Measurements from ENCODE around the gene FAM114A2.

FAM114A2 gene

DNA sequence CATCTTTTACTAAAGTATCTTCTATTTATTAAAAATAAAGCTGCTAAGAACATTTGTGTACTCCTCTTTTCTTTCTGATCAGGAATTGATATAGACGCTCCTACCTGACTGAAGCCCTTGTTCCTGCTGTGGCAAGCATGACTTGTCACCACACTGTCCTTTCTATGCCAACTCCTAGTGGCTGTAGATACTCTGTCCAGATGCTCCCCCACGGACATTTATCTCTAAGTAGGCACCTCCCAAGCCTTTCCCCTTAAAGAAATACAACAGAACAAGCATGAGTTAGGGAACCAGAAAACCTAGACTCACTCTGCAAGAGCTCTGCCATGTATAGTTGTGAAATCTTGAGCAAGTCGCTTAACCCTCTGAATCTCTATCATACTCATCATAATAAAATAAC is 53.2 kb downstream of the FAM114A2 start:
- no peak for DNase-seq (ENCODE audit: low read depth in 2 of 2)

DNA sequence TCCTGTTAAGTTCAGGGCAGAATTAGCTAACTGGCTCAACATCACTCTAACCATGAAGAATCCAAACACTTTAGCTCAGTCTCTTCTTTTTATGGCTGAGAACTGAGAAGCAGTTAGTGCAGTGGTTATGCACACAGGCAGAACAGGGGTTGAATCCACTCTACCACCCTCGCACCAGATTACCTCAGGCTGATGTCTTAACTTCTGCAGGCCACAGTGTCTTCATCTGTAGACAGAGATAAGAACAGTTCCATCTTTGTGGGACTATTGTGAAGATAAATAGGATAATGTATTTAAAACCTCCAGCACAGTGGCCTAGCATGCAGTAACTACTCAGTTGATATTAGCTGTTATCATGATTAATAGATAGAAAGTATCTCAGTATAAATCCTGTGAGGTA is 54.8 kb downstream of the FAM114A2 start:
- no peak for DNase-seq (ENCODE audit: low read depth in 2 of 2)

DNA sequence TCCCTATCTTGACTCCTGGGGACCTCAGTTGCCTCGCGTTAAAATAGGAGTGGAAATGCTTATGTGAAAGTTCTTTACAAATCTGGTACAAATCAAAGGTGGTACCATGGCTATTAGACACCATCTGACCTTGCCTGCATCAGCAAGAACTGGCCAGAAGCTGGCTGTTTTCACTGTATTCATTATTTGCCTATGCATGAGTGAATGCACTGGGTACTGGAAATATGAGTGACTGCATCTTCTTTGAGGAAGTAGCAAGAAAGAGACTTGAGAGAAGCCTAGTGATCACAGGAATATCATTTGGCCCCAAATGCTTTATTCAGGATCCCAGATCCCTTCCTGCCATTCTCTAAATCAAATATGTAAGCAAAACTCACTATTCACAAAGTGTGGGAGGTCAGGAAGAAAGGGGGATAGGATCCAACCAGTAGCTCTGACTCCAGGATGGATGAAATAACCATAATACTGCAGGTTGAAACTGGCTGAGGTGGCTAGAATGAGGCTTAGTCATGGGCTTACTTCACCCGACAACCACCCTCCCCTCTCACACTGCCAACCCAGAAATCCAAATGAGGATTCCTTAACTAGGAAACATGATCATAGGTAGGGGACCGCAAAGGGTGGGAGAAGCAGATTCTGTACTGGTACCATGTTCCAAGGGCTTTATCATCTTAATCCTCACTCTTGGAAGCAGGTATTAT is 56.7 kb downstream of the FAM114A2 start:
- no peak for DNase-seq (ENCODE audit: low read depth in 2 of 2)

DNA sequence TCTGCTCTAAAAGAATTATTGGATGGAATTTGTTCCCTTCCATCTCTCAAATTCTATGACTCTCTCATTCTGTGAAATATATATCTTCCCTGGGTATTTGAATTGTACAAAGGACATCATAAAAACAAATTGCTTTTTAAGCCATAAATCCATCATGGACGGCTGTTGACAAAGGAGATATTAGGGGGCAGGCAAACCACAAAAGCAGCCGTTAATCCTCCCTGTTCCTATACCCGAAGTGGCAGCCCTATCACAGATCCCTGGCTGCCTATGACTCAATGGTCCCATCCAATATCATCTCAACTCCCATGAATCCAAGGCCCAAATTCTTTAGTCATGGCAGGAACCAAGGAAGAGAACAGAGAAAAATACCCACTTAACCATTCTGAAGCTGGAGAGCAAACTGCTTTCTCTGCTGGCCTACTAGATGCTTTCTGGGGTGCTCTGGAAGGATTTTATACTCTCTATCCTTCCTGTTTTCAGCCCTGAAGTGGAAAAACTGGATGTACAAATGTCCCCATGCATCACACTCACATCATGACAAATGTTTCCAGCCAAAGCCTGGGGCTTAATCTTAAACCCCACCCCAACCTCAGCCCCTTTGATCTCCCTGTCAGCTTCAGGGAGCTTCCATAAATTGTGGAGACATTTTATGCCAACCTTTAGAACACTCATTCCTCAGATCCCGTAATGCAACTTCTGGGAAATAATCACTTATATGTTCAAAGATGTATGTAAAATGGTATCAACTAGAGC is 59.5 kb downstream of the FAM114A2 start:
- DNase-seq (ENCODE audit: low read depth in 2 of 2) = no peak

DNA sequence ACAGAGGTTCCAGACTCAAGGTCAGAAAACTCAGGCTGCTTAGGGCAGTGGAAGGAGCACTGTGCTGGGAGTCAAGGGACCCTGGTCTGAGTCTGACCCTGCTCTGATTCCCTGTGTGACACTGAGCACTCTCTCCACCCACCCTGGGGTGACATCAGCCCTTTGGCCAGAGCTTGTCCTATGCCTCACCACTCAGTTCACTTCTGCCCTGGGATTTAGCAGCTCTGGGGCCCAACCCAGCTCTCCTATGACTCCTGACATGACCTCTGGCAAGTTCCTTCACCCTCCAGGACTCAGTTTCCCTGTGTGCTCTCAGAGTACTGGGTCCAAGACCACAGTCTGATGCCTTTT is 63.9 kb downstream of the FAM114A2 start:
- DNase-seq (ENCODE audit: low read depth in 2 of 2) = no peak

DNA sequence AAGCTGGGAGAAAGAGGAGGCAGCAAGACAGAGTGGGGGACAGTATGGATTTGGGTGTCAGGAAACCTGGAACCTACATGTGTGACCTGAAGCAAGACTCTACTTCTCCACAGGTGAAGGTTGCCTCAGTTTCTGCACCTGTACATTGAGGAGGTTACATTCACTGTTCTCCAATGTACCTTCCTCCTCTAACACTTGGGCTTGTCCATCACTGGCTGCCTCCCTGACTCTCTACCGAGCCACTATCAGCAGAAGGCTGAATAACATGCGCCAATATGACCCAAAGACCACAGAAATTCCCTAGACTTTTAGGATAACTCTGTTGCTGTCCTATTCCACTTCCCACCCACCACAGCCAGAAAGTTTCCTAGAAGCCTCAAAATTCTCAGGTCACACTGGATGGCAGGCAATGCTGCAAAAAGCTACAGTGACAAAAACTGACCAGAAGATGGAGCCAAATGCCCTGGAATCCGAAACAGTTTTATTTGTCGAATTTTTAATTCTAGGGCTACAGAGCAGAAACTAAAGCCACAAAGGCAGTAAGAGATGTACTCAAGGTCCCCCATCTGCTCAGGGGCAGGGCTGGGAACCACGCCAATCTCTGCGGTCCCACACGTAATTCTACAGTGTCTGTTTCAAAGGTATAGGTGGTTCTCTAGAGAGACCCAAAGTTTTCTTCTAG is 64.4 kb downstream of the FAM114A2 start:
- DNase-seq (ENCODE audit: low read depth in 2 of 2) = no peak

DNA sequence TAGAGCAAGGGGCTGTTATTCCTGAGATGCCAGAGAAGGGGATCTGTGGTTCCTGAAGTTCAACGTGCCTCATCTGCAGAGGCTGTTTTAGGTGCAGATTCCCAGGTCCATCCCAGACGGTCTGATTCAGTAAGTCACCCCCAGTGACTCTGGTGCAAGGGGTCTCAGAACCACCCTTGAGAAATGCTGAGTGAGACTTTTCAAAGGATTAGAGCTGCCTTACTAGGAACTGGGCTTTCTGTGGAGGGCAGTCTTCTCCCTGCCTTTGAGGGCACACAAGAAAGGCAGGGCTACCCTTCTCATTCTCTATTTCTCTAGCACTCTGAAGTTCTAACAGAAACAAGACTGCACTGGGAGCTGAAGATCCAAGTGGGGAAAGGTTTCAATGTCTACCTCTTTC is 66.5 kb downstream of the FAM114A2 start:
- no peak for DNase-seq (ENCODE audit: low read depth in 2 of 2)

DNA sequence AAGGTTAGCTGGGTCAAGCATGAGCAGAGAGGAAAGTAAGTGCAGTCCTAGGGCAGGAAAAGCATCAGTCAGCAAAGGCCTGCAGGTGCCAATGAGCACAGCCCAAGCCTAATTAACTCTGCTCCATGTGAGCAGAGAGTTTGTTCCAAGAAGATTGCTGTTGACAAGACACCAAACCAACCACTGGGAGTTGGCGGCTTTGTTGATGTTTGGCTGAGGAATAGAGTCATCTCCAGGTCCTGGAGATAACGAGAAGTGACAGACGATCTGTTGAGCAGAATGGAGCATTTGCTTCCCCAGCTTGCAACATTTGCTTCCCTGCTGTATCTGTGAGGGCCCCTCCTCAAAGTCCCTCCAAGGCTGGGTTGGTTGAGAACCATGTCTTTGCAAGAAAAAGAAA is 68.2 kb downstream of the FAM114A2 start:
- DNase-seq (ENCODE audit: low read depth in 2 of 2) = no peak

DNA sequence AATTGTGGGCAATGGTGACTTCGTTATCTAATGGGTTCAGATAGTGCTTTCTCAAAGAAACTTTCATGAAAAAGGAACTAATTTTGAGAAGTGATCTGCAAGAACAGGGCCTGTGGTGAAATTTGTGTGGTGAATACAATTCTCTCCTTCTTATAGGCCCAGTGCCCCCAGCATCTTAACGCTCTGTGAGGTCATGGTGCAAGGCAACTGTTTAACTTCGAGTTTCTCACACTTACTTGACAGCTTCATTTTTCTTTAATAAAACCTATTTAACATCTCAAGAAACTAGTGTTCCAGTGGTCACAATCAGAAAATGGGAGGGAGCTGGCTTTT is 69.2 kb downstream of the FAM114A2 start:
- DNase-seq (ENCODE audit: low read depth in 2 of 2) = no peak

DNA sequence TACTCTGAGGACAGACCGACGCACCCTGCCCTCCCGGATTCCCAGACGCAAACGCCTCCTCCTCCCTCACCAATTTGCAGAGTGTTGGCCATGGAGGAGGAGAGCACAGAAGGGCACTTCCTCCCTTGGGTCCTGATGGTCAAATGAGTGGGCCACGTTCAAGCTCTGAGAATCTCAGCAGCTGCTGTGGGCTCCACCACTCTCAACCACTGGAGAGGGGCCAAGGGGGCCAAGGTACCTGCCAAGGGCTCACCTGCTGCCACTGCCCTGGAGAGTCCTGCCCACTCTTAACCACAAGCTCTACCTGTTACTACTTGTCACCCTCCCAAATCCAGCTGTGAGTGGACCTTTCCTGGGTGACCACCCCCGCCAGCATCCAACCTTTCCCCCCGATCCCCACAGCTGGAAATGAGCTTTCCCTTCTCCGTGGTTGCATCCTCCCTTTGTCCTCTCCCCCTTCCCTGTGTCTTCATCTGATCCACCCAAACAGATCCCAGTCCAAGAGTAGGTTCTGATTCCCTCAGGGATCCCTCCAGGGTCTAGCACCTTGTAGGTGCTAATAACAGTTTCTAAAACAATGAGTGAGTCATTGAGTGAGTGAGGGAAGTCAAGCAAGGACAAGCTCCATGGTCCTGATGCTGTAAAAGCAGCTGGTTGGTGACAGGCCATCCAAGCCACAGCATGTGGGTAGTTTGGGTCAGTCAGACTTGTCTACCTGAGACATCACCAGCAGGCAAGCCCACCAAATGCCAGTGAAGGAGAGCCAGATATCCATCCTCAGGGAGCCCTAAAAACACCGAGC is 69.7 kb downstream of the FAM114A2 start:
- no peak for DNase-seq (ENCODE audit: low read depth in 2 of 2)

DNA sequence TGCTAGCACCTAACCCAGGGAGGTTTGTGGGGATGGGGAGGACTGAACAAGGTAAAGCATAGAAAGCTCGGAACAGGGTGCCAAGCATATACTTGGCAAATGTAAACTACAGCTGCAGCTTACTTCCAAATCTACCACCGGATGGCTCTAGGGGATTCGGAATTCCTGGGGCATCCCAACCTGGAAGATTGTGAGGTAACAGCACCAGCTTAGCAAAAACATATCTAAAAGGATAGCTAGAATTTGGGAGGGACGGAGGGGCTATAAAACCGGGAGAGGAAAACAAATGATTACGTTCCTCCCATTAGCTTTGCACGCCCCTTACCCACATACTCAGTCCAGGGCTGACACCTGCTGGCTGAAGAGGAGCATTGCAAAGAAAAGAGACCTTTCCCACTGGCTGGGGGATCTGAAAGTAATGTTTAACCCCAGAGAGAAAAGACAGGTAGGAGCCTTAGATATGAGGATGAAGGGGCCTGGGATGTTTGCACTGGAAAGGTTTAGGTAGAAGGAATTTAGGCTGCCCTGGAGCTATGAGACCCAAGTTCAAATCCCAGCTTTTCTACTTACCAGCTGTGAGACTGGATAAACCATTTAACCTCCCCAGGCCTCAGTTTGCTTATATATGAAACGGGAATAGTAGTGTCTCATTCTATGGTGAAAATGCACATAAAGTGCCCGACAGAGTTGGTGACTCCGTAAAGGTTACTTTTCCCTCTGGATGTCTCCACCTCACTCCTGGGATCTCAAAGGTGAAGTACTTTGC is 73.6 kb downstream of the FAM114A2 start:
- DNase-seq (ENCODE audit: low read depth in 2 of 2) = no peak

DNA sequence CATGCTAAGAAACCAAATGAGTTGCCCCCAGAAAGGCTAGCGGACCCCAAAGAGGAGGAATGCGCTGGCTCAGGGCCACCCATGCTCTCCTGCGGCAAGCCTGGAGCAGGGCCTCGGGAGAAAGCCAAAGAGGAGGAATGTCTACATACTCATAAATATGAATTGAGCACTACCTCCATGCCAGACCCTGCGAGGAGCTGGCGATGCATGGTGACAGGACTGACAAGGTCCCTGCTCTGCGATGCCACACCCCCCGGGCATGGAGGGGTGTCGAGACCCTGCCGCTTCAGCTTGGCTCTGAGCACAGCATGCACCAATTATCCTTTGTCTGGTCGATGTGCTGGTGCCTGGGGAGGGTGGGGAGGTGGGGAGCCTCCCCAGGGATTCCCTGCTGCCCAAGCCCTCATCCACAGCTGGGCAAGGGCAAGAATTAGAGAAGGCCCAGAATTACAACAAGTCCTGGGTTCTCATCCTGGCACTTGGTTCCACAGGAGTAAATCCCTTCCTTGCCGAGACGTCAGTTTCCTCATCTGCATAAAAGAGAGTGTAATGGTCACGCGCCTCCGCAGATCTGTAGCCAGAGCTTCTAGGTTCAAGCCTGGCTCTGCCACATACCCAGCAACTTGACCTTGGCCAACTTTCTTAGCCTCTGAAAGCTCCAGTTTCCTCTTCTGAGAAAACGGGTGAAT is 74.4 kb downstream of the FAM114A2 start:
- no peak for DNase-seq (ENCODE audit: low read depth in 2 of 2)

DNA sequence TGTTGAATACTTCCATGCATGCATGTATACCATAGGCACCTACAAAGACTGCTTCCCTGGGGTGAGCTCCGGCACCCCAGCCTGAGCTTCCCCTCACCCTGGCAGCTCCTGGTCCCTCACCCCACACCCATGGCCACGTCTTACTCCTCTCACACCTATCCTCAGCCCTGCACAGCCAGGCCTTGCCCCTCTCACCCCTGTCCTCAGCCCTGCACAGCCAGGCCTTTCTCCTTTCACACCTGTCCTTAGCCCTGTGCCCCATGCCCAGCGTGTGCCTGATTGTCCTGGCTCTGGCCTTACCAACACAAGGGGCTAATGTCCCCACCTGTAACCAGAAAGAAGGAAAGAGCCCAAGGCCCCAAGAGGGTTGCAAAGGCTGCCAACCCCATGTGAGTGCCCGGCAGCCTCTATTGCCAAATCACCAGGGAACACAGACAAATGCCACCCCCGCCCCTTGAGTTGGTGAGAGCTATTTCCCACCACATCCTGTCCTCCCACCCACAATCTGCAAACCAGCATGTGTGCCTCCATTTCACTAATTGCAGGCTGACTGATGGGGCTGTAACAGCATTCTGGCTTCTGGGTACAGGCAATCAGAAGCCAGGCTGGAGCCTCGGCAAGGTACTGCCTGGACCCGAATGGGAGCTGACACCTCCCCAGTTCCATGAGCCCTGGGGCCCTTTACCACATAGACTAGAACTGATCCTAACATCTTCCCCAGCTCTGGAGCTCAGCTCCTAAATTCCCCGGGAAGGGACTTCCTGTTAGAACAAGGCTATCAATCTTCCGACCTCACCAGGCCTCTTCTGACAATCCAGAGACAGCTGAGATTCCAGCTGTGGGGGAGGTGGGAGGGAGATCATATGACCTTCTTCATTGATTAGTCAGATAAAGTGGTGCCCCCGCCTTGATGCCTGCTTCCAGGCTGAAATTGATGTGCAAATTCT is 78.2 kb downstream of the FAM114A2 start:
- peak in 1 of 2 donors; percentile 6 for DNase-seq (ENCODE audit: low read depth in 2 of 2)

DNA sequence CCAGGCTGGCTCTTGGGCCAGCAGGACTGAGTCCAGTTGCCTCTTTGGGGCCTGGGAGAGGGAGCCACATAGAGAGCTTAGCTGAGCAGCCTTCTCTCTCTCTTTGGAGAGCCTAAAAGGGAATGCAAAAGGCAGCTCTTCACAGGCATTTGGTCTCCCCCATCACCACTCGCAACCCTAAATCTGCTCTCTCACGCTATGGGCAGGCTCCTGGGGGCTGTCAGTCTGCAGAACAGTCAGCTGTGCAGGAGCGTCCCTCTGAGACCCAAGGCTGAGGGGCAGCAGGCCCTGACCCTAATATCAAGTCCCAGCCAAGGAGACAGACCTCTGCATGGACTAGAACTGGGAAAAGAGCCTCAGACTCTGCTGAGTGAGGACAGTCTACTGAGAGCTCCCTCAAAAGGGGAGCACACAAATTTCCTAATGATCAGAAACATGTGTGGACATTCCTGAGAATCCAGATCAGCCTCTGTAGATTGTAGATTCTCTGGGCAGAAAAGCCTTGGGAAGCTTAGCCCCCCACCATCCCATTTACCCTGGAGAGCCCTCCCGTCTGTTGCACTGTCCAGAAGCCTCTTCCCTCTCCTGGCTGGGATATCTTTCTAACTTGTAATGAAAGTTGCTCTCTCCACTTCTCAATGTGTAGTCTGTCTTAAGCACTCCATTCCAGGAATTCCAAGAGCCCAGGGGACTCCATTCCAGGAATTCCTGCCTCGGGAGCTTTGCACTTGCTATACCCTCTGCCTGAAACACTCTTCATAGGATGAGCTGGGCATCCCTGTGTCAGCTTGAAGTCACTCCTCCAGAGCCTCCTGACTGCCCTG is 79.4 kb downstream of the FAM114A2 start:
- no peak for DNase-seq (ENCODE audit: low read depth in 2 of 2)

DNA sequence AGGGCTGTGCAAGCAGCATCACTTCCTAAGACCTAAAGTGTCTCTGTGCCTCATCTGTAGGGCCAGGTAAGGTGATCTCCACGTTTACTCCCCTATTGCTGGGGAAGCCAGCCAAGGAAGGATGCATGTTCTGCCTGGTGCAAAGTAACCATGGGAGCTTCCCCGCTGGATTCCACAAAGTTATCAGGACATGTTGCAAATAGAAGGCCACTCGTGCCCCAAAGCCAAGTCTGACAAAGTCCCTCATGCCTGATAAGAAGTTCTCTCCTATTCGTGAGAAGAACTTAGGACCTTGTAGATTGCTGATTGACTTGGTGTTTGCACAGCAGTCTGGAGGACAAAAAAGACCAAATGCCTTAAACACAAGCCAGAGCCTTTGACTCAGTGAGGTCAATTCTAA is 81.5 kb downstream of the FAM114A2 start:
- DNase-seq (ENCODE audit: low read depth in 2 of 2) = no peak

DNA sequence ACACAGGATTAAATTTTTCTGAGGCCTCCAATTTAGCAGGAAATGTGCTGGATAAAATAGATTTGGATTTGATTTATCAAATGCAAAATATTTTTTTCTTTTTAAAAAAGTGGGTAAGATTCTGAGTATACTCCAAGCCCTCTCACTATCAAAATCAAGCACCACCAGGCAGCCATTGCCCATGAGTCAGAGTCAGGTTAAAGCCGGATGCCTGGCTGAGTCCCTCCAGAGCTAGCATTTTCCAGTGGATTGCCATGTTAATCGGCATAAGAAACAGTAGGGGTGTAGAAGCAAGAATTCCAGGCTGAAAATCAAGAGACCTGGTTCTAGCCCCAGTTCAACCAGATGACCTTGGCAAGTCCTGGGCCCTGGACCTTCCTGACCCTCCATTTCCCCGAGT is 85.3 kb downstream of the FAM114A2 start:
- no peak for DNase-seq (ENCODE audit: low read depth in 2 of 2)

DNA sequence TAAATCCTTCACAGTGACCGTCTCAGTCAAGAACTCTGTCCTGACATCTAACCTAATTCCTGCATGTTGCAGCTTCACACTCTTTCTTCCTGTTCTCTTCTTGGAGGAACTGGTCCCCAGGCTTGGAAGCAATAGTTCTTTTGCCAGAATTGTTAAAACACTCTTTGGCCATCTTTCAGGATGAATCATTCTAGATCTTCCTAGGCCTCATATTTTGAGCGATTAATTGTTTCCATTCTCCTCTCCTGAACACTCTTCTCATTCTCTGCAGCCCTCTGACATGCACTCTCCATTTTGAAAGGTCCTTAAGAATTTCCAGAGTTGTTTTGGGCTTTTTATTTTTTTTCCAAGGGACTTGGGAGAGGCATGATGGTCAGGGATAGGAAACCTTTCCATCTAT is 85.8 kb downstream of the FAM114A2 start:
- no peak for DNase-seq (ENCODE audit: low read depth in 2 of 2)

DNA sequence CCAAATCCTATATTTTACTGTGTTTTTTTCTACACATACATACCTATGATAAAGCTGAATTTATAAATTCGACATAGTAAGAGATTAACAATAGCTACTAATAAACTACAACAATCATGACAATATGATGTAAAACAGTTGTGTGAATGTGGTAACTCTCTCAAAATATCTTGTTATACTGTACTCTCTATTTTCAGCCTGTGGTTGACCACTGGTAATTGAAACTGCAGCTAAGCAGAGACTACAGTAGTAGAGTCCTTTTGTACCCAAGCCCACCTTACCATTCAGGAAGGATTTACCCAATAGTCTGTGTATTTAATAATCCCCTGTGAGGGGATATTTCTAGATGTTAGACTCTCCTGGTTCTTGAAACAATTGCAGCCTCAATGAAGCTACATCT is 86.7 kb downstream of the FAM114A2 start:
- DNase-seq (ENCODE audit: low read depth in 2 of 2) = no peak

DNA sequence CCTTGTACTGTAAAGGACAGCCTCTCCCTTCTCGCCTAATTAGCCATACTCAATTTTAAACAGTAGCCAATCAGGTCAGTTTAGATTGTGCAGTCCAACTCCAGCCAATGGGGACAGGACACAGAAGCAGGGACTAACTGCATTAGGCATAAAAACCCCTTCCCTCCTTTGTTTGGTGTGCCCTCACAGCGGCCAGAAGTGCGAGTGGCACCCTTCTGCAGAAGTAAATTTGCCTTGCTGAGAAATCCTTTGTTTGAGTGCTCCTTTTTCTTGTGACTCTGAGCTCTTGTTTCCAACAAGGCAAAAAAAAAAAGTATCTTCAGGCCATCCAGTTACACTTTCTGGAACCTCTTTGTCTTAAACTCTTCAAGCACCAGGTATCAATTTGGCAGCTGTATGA is 97.4 kb downstream of the FAM114A2 start:
- DNase-seq (ENCODE audit: low read depth in 2 of 2) = no peak
